ENCODE results near the gene CPEB4. TPM values are rescaled to one million over a fixed set of nuclear protein-coding genes. Genes with fewer than 3 reads are reported as not detected.
A peak's percentile ranks its signal among the peaks of the same experiment; 100 is the strongest.

Gene CPEB4
- total and polyA plus RNA-seq, 2 of the 8 experiments (the other 6 are each of a cell fraction or from before 2014, with no cell fraction given): 8.4 to 13.4 TPM

DNA sequence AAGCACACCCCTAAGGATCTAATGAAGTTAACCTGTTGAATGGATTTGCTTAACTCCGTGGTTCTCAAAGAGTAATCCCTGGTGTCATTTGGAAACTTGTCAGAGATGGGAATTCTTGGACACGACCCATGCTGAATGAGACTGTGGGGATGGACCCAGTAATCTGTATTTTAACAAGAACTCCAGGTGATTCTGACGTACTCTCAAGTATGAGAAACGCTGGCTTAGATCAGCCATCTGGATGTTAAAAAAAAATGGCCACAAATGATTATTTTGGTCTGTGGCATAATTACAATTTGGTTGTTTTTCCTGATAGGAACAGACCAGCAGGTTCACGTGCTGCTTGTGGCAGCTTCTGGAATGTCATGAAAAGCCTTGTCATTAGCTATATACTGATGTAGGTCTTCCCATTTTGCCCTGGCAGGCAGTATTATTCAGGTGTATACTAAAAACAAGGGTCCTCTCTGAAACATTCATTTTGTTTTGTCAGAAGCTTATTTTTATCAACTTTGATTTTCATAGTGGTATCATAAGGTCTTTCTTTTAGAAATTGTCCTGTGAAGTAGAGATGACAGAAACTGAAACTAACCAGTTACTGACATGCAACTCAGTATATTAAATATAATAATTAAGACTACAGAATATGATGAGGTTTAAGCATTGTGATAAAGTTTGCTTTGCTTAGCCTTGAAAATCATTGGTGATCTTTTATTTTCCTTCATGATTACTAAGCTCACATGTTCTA lies 15.4 kb downstream of the CPEB4 start:
- Histone ChIP-seq H2BK120ac (replicated peaks; ENCODE audit: low read depth, low read length) (no peak overlapping the region), H2BK20ac (ENCODE audit: low read length) (0 out of 2 replicates have a peak overlapping the region, but pooled peaks have one; percentile 15), H3K4me3 (ENCODE audit: extremely low read depth in 1 of 4, insufficient read depth in 2 of 4, low read depth in 3 of 4, low read length in 4 of 4) (no peak overlapping the region), H3K27me3 (replicated peaks in 1 of 4; ENCODE audit: control insufficient read depth in 3 of 4, extremely low read depth in 1 of 4, insufficient read depth in 3 of 4, low read length in 3 of 4) (no peaks in the 10 kb centered on the region), H3K4me1 (replicated peaks in 1 of 4; ENCODE audit: control insufficient read depth in 3 of 4, insufficient read depth in 4 of 4, low read length in 3 of 4) (peaks cover 2 to 11% (median 5%) of the 10 kb centered on the region in 4 experiments; a peak in 4 of 7 replicates), H3K14ac (ENCODE audit: insufficient read length) (no peak overlapping the region), H3K79me1 (ENCODE audit: low read depth, low read length) (no peaks in the 10 kb centered on the region), H2BK15ac (ENCODE audit: low read length) (no peak overlapping the region), H2AK5ac (ENCODE audit: low read depth, low read length) (no peak overlapping the region), H3K36me3 (ENCODE audit: control insufficient read depth in 2 of 4, insufficient read depth in 4 of 4, low read length in 3 of 4) (no peaks in the 10 kb centered on the region), H4K91ac (replicated peaks; ENCODE audit: insufficient read length, low read length) (no peak overlapping the region), H3K18ac (ENCODE audit: extremely low read depth, low read length) (no peak overlapping the region), H3K79me2 (ENCODE audit: control insufficient read depth in 1 of 2, insufficient read depth in 2 of 2, low read length in 2 of 2) (peaks cover 0 to 19% of the 10 kb centered on the region in 2 experiments; a peak in 2 of 4 replicates), H4K8ac (ENCODE audit: extremely low read depth, insufficient read depth, low read length) (no peak overlapping the region), H3K23ac (ENCODE audit: insufficient read length) (no peak overlapping the region), H4K5ac (ENCODE audit: insufficient read length, low read depth, low read length) (no peak overlapping the region), H3K4ac (replicated peaks; ENCODE audit: insufficient read length, low read depth, low read length) (no peak overlapping the region), H3K23me2 (ENCODE audit: low read depth, low read length) (no peaks in the 10 kb centered on the region), H2AFZ (ENCODE audit: low read length) (no peak overlapping the region), H3K9ac (replicated peaks in 1 of 4; ENCODE audit: extremely low read depth in 1 of 4, low read depth in 3 of 4, low read length in 3 of 4) (no peak overlapping the region), H3K9me3 (ENCODE audit: insufficient read depth in 2 of 2, low read depth in 1 of 2, low read length in 1 of 2) (no peaks in the 10 kb centered on the region), H2BK5ac (ENCODE audit: low read depth, low read length) (no peak overlapping the region), H3K4me2 (ENCODE audit: insufficient read depth in 1 of 2, low read depth in 2 of 2, low read length in 2 of 2) (no peak overlapping the region), H3K27ac (ENCODE audit: low read depth, low read length) (no peak overlapping the region), H4K20me1 (replicated peaks in 1 of 2; ENCODE audit: control insufficient read depth in 1 of 2, insufficient read depth in 2 of 2, low read length in 2 of 2) (no peaks in the 10 kb centered on the region), H3K56ac (replicated peaks; ENCODE audit: insufficient read length, low read depth, low read length) (no peak overlapping the region), H2BK12ac (ENCODE audit: low read depth, low read length) (no peak overlapping the region)
- WGBS, 2 experiments (ENCODE audit: extremely low coverage in 1 of 2, insufficient coverage in 1 of 2, insufficient read length in 1 of 2, insufficient replicate concordance in 2 of 2, low coverage in 1 of 2, low lambda C conversion rate in 2 of 2, missing lambda C conversion rate in 1 of 2): 76% methylated on average over 5 of the region's 5 CpGs; no CpG with 5 or more reads in 1 of the 2 experiments
- FAIRE-seq (no peak), DNase-seq (ENCODE audit: low read depth in 1 of 2, low spot score in 2 of 2) (no peak)
- POLR2A ChIA-PET (ENCODE audit: partially characterized antibody): interaction anchor here (0.6 to 1.9 kb wide), 3 partner anchors 13 to 60 kb away, joined by 3 to 8 read pairs (median 3); no protein-coding TSS in a partner anchor
- CTCF ChIA-PET (ENCODE audit: partially characterized antibody): interaction anchor here (0.7 to 1.7 kb wide), 7 partner anchors 8 to 1237 kb away, joined by 3 to 8 read pairs (median 4); no protein-coding TSS in a partner anchor
- TF ChIP-seq MAFK (IDR thresholded peaks at IDR 0.05; ENCODE audit: low read depth, low read length): no peak
- no peak for TF ChIP-seq POU5F1 (IDR thresholded peaks at IDR 0.05; ENCODE audit: low read depth, low read length)
- no peak for TF ChIP-seq CTBP2 (IDR thresholded peaks at IDR 0.05; ENCODE audit: borderline replicate concordance, insufficient read depth, insufficient read length, low read length)
- TF ChIP-seq CHD1 (IDR thresholded peaks at IDR 0.05; ENCODE audit: low read depth, low read length): no peak
- TF ChIP-seq SRF (IDR thresholded peaks at IDR 0.05; ENCODE audit: low read depth, low read length): no peak
- TF ChIP-seq NRF1 (IDR thresholded peaks at IDR 0.05; ENCODE audit: low read depth, low read length): no peak
- no peak for TF ChIP-seq SP1 (IDR thresholded peaks at IDR 0.05; ENCODE audit: low read depth, low read length)
- TF ChIP-seq, protein P1, sequence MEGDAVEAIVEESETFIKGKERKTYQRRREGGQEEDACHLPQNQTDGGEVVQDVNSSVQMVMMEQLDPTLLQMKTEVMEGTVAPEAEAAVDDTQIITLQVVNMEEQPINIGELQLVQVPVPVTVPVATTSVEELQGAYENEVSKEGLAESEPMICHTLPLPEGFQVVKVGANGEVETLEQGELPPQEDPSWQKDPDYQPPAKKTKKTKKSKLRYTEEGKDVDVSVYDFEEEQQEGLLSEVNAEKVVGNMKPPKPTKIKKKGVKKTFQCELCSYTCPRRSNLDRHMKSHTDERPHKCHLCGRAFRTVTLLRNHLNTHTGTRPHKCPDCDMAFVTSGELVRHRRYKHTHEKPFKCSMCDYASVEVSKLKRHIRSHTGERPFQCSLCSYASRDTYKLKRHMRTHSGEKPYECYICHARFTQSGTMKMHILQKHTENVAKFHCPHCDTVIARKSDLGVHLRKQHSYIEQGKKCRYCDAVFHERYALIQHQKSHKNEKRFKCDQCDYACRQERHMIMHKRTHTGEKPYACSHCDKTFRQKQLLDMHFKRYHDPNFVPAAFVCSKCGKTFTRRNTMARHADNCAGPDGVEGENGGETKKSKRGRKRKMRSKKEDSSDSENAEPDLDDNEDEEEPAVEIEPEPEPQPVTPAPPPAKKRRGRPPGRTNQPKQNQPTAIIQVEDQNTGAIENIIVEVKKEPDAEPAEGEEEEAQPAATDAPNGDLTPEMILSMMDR (IDR thresholded peaks at IDR 0.05; ENCODE audit: control extremely low read depth in 1 of 3, insufficient read depth in 1 of 3, low read depth in 1 of 3, low read length in 3 of 3): no peak
- no peak for TF ChIP-seq CBX8 (IDR thresholded peaks at IDR 0.05; ENCODE audit: borderline replicate concordance, low read depth, low read length)
- TF ChIP-seq RXRA (IDR thresholded peaks at IDR 0.05; ENCODE audit: insufficient read depth, low read depth, low read length): no peak

Measured in H1 (cell line).